Inflammatory macrophage treated with lipopolysaccharide for 4 hours (primary cell): Measurements from ENCODE around the gene C11orf21.

Experiments
- DNase-seq: peaks from one replicate; pipeline ENCODE4 v3.0.0-alpha.2; 2020

C11orf21 gene

DNA sequence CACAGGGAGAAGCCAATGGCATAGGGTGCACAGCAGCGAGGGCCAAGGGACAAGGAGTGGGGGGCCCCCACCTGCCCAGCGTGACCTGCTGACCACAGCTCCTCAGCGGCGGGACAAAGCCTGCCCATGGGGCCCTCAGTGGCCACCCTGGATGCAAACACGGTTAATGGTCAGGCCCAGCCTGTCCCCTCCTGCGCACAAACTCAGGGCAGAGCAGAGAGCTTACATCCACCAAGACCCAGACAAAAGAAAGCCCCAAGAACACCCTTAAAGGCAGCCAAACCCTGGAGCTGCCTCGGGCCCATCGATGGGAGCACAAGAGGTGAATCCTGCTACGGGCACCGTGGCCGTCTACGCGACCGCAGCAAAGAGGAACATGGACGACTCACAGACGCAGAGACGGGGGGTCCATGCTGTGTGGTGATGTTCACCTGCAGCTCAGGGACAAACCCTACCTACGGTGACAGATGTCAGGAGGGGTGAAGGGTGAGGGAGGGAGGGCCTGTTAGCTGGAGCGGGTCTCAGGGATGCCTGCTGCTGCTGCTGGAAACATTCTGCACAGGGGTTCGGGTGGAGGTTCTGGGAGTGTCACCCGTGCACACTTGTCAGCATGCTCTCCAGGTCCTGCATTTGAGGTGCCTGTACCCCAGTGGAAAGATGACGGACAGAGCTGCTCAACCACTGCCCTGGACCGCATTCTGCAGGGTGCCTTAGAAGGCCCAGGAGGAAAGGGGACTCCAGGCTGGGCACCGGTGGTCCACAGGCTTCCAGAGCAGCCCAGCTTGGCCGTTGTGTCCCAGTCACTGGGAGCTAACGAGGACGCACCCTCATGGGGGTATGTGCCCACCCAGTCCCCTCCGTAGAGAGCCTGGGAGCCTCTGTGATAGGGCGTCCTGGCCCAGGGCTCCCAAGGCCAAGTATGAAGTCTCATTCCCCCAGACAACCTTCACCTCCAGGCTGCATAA, 42.9 kb downstream of the C11orf21 start:
- DNase-seq = no peak

DNA sequence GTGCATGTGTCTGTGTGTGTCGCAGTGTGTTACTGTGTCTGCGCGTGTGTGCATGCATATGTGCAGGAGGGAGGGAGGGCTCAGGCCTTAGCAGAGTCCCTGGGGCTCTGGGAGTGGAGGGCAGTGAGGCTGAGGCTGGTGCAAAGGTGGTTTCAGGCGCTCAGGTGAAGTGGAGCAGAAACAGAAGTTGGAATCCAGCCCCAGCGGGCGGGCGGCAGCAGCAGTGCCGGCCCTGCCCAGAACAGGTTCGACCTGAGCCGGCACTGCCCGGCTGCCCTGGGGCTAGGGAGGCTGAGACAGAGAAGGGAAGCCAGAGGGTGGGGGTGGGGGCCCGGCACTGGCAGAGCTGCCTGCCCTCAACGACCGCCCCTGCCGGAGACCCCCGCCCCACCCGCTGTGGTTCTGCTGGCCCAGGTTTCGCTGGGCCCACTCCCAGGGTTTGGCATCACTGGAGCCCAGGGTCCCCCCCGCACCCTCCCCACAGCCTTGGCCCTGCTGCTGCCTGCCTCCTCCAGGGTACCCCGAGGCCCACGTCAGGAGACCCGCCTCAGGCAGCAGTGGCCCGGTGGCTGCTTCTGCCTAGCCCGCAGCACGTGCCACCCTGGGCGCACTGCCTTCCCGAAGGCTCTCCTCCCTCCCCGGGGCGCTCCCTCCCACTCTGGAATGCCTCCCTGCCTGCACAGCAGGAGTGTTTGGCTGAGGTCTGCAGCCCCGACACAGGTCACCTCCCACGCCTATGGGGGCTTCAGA, 44.6 kb downstream of the C11orf21 start:
- DNase-seq = no peak

DNA sequence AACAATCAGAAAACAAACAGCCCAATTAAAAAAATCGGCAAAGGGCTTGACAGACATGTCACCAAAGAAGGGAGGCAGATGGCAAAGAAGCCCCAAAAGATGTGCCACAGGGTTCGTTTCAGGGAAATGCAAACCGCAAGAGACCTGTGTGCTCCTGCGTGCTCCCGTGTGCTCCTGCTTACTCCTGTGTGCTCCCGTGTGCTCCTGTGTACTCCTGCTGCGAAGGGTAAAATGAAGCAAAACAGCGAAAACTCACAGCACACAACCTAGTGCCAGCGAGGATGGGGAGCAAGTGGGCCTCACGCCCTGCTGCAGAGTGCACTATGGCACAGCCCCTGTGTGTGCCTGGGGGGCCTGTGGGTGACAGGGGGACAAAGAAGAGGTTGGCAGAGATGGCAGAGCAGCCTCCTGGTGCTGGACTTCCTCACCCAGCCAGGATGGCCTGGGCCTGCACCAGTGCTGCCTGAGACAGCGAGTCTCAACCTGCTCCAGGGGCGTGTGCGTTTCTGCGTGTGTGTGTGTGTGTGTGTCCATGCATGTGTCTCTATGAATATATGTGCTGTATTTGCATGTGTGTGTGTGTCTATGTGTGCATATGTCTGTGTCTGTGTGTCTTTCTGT, 45.3 kb downstream of the C11orf21 start:
- DNase-seq = no peak

DNA sequence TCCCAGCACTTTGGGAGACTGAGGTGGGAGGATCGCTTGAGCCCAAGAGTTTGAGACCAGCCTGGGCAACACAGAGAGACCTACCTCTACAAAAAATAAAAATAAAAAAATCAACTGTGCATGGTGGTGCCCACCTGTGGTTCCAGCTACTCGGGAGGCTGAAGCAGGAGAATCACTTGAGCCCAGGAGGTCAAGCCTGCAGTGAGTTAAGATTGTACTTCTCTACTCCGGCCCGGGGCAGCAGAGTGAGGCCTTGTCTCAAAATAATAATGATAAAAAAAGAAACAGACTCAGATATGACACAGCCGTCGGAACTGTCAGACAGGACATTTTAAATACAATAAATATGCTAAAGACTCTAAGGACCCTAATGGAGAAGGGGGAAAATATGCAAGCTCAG, 49.7 kb downstream of the C11orf21 start:
- DNase-seq = no peak

DNA sequence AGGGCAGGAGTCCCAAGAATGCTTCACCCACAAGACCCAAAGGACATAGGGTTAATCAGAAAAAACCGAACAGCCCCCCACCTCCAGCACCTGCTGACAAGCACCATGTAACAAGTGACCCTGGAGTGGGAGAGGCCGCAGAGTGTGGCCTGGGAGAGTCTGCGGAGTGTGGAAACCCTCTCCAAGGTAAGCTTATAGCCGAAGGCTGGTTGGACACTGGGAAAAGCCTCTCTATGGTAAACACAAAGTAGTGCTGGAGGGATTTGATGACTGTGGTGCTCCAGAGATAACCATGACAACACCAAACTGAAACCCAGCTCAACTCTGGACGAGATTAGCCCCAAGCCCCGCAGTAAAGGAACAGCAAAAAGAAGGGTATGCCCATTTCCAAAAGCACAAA, 50.6 kb downstream of the C11orf21 start:
- no peak for DNase-seq

DNA sequence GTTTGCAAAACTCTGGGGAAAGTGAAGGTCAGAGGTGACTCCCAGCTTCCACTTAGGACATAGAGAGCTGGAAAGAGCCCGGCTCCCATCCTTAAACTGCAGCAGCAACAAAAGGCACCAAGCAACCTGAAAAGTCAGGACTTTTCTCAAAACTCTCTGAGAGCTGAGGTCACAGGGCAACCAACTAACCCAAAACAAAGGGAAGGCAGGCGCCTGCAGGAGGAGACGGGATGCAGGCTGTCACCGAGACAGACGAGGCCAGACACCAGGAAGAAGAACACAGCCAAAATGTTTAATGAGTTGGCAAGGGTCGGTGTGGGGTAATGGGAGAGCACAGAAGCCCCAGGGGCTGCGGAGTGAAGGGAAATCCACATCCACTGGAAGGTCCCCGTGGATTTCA, 51.2 kb downstream of the C11orf21 start:
- no peak for DNase-seq

DNA sequence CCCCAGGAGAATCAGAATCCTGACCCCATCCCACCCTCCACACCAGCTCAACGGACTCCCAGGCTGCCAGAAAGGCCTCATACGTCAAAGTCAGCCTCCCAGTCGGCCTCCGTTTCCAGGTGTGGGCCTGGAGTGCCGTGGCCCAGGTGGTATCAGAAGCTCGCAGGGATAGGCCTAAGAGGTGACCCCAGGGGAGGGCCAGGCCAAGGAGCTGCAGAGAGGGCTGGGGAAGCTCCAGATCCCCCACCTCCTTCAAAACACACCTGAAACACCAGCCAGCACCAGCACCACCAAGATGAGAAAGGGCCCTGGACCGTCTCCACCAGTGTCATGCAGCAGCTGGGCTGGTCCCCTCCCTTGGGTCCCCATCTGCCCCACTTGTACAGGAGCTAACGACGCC, 51.7 kb downstream of the C11orf21 start:
- DNase-seq = no peak

DNA sequence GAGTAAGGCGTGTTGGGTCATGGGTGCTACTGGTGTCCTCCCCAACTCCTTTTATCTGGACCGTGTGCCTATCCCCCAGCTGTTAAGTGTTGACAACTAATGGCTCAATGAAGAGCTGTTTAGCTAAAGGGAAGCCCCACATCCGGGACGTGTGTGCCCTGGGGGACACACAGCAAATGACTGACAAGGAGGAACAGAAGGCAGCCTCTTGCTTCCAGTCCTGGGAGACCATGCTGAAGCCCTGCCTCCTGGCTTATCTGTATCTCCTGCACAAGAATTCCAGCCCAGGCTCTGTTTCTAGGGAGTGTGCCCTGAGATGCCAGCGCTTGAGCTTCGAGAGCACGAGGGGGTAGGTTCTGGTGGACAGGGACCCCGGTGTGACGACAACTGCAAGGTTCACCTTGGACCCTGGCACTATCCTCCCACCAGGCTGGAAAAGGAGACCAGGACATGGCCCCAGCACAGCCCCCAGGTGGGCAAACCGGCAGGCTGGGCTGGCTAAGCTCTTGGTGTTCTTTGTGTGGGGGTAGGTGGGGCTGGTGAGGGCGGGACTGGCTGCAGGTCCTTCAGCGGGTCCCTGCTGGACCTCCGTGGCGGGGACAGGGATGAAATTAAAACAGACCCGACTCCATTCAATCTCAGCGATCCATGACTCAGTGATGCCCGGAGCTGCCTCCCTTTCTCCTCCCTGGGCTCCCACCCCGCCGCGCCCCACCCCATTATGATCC, 52.4 kb downstream of the C11orf21 start:
- DNase-seq = no peak

DNA sequence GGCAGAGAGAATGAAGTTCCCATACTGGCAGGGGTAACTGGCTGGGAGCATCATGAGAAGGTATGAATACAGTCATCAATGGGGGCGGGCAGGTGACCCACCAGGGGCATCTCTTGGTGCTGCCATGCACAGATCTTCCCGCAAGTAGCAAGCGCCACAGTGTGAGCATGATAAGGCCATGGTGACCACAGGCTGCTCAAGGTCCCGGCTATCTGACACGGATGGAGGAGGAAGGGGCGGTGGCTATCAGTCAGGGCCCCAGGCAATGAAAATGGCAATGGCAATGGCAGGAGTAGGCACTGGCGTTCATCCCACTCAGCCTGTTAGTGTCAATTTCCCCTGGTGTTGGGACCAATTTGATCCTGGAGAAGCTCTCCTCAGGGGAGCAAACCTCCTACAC, 53.0 kb downstream of the C11orf21 start:
- DNase-seq = no peak

DNA sequence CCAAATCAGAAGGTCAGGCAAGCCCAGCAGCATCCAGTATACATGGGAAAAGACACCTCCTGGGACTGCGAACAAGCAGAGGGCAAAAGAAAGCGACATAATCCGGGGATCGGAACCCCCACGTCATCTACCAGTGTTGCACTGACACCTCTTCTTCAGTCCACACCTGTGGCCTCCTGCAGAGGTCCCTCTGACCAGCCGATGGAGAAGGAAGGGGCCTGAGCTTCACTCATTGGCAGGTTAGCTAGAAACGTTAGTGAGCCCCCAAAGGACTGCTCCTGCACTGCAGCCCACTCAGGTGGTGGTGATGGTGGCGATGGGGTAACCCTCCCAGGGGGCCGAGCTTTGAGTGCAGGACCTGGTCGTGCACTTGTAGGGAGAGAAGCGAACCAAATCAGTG, 53.5 kb downstream of the C11orf21 start:
- no peak for DNase-seq

DNA sequence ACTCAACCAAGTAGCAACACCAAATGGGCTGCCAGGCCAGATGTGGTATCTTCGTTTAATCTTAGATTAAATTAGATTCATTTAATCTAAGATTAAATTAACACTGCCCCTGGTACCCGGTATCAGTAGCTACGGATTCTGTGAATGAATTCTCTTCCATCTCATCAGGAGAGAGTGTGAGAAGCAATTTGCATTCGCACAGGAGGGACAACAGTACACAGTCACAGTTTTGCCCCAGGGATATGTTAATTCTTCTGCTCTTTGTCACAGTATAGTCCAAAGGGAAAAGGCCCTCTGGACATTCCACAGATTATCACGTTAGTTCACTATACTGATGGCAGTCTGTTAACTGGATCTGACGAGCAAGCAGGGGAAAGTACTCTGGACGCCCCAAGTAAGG, 54.2 kb downstream of the C11orf21 start:
- no peak for DNase-seq
